ENCODE data around the gene DSCAM. TPM values are rescaled to one million over a fixed set of nuclear protein-coding genes. Genes with fewer than 3 reads are reported as not detected.

Gene DSCAM
- total RNA-seq, 1 donor: not detected

- H2AFZ ChIP-seq (ENCODE audit: low read length): no peak overlapping the region
- no peak overlapping the region for H3K27ac ChIP-seq (ENCODE audit: low read depth, low read length)
- no peaks in the 10 kb centered on the region for H3K36me3 ChIP-seq (ENCODE audit: insufficient read depth, low read length)
- H3K9me3 ChIP-seq (ENCODE audit: low read depth, low read length): no peaks in the 10 kb centered on the region
- DNase-seq (ENCODE audit: insufficient read length, low spot score, missing footprints): no peak
- TF ChIP-seq CTCF (IDR thresholded peaks at IDR 0.05; ENCODE audit: extremely low read depth, low read depth, low read length): no peak
- no peaks in the 10 kb centered on the region for H3K27me3 ChIP-seq (ENCODE audit: insufficient read depth, low read length)
- H3K79me2 ChIP-seq (ENCODE audit: insufficient read depth, low read length): no peaks in the 10 kb centered on the region
- no peak overlapping the region for H3K4me2 ChIP-seq (ENCODE audit: insufficient read depth, low read length)
- H3K4me3 ChIP-seq (ENCODE audit: insufficient read depth, low read length): no peak overlapping the region
- no peaks in the 10 kb centered on the region for H4K20me1 ChIP-seq (ENCODE audit: insufficient read depth, low read length)
- H3K4me1 ChIP-seq (ENCODE audit: insufficient read depth, low read length): no peaks in the 10 kb centered on the region
These were observed 881.9 kb downstream of the DSCAM start for GRCh38 chr21:39965026-39965425.

- Histone ChIP-seq H3K9me3 (ENCODE audit: low read depth, low read length) (no peaks in the 10 kb centered on the region), H3K79me2 (ENCODE audit: insufficient read depth, low read length) (no peaks in the 10 kb centered on the region), H3K4me3 (ENCODE audit: insufficient read depth, low read length) (no peak overlapping the region), H3K27ac (ENCODE audit: low read depth, low read length) (no peak overlapping the region), H3K36me3 (ENCODE audit: insufficient read depth, low read length) (no peaks in the 10 kb centered on the region), H4K20me1 (ENCODE audit: insufficient read depth, low read length) (no peaks in the 10 kb centered on the region), H2AFZ (ENCODE audit: low read length) (no peak overlapping the region), H3K4me1 (ENCODE audit: insufficient read depth, low read length) (no peaks in the 10 kb centered on the region), H3K4me2 (ENCODE audit: insufficient read depth, low read length) (no peak overlapping the region), H3K27me3 (ENCODE audit: insufficient read depth, low read length) (no peaks in the 10 kb centered on the region)
- DNase-seq (ENCODE audit: insufficient read length, low spot score, missing footprints): no peak
- TF ChIP-seq CTCF (IDR thresholded peaks at IDR 0.05; ENCODE audit: extremely low read depth, low read depth, low read length): no peak
These were observed 885.7 kb downstream of the DSCAM start for GRCh38 chr21:39961251-39961650.

Small RNA genes lying within 50 kb of the gene (small RNA-seq; reads per million reads assigned to genes)
- not detected for gene MIR4760
- not detected for gene RF00432

All from osteoblast (primary cell).